Measurements from ENCODE around the gene IQCM.
"Not testable (repeated sequence)": the region's sequence is repeated elsewhere in the genome, so short reads cannot be mapped to it uniquely, and the experiment has no call there.

IQCM gene

DNA sequence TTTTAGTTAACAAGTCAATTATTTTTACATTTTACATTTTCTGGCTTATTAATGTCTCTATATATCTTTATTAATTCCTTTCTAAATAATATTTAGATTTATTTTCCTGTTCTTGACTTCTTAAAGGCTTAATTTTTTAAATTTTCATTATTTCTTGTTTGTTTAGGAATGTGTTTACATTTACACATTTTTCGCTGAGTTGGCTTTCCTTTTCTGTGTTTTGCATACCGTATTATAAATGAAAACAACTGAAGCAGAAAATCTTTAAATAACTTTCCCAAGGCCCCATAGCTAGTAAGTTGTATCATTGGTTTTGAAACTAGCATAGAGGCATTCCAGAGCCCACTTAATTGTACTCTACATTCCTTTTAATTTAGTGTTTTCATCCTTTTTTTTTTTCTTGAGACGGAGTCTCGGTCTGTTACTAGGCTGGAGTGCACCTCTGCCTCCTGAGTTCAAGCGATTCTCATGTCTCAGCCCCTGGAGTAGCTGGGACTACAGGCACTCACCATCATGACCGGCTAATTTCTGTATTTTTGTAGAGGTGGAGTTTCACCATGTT, 261.6 kb downstream of the IQCM start:
- no peak for DNase-seq

DNA sequence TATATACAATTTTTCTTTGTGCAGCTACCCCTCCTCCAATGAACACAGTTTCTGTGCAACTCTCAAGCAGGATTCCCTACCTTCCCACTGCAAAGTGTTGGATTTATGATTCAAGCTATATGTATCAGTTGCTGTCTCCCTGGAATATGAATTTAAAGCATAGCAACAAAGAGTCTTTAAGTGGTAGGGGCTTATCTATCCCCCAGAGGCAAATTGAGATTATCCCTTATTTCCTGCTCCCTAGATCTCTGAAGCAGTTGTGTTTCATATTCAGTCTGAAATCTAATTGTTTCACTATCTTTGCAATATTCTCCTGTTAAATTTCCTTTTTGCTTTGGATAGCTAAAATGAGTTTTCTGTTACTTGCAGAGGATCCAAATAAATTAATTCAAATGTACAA, 263.0 kb downstream of the IQCM start:
- DNase-seq, result no peak

DNA sequence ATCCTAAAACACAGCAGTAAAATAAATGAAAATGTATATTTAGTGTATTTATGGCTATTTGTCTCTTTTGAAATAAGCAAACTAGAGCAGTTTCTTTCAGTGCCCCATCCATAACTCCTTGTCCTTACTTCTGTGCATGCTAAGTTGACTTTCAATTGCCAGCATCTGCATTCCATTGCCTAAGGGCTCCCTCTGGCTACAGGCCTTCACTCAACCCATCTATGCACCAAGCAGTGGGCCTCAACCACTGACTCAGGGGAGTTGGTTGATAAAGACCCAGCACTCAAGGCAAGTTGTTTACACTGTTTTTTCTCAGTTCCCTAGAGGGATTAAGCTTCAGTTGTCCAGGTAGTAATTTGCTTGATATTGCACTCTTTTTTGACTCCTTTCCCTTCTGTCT, 265.7 kb downstream of the IQCM start:
- DNase-seq, result no peak

DNA sequence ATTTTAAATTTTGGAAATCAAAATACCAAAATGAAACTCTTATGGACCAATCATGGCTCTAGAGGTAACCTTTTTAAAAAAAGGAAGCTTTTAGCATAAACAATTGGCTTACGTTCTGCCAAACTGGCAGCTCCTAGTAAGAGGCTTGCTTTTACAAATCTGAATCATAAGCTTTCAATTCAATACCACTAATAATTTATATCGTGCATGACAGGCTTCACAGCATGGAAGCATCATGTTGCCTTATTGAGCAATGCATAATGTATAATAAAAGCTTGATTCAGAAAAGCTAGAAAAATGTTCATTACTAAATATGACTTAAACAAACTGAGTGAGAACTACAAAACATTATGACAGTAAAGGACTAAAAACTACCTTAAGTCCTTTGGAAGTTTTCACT, 280.9 kb downstream of the IQCM start:
- DNase-seq, result no peak

DNA sequence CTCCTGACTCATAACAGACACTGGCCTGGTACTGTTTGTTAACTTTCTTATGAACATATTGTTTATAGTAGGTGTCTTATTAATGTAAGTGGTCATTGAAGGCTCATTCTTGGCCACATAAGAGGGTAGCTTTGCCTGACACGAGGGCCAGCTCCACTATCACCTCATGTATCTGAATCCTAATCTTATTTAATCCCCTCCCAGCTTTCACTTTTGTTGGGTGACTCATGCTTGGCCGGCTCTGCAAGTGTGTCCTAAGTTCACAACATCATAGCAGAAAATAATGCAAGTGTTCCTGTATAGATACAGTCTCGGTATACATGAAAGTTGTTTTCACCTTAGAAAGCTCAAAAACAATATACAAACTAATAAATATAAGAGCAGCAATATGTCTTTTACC, 283.8 kb downstream of the IQCM start:
- no peak for DNase-seq

DNA sequence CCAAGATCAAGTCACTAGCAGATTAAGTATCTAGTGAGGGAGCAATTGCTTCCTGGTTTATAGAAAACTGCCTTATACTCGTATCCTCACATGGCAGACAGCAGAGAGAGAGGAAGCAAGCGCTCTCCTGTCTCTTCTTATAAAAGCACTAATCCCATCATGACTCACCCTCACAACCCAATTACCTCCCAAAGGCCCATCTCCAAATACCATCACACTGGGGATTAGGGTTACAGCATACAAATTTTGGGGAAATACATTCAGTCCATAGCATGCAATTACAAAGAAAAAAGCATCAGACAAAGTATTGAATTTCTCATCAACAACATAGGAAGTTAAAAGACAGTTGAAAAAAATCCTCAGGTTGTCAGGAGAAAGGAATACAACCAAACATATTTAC, 292.6 kb downstream of the IQCM start:
- DNase-seq, result no peak

DNA sequence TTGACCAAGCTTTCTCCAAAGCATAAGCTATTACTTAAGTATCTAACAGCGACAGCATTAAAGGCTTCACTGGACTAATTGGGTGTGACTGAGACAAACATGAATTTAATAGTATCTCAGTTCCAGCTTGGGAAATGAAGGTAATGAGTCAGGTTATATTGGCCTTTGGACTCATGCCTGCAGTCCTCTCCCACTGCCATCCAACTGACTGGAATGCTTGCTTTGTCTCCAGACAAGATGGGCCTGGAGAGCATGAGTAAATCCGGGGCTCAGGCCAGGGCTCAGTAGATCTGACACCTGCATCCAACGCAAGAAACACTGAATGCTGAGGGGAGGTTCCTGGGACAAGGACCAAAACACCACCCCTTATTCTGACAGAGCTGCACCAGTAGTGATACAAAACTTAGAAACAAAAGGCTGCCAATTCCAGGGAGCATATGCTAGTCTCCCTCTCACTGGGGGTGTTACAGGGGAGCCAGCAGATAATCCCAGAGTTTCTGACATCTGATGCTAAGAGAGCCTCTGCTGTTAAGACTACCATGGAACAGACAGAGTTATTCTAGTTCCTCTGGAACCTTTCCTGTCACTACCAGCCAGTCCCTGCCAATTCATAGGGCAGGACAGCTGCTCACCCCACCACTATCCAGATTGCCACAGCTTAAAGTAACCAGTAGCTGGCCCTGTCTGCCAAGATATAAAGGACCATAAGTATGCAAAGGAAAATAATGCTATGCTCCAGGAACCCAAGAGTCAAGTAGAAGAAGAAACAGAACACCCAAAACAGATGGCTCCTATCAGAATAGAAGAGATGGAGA, 293.8 kb downstream of the IQCM start:
- DNase-seq, result no peak

DNA sequence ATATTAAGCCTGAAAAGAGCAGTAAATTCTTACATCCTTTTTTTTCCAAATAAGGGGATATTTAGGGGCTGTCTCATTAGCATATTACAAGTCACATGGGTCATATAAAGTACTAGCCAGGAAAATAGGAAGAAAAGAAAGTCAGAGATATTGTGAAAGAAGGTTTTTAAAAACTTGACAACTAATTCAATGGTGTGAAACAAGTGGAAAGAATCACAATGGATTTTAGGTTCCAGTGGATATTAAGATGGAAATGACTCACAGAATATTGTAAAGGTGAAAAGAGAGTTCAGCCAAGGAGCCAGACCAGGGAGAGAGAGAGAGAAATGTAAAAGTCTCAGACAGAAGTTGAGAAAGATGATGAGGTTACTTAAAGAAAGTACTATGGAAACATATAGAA, 297.2 kb downstream of the IQCM start:
- no peak for DNase-seq

DNA sequence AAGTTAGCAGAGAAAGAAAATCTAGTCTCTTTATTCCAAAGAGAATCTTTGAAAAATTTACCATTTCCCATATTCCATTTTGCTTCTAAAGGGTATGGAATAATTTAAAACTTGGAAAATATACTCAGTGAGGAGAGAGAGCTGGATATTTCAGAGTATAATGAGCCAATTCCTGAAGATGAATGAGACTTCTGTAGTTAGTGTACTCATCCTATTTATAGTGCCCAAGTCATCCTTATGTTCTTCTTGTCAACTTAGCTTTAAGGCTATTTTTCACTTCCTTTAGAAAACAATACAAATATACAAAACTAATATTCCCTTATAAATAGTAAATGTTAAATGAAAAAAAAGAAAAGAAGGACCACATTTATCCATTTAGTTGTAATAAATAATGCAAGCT, 302.6 kb downstream of the IQCM start:
- no peak for DNase-seq

DNA sequence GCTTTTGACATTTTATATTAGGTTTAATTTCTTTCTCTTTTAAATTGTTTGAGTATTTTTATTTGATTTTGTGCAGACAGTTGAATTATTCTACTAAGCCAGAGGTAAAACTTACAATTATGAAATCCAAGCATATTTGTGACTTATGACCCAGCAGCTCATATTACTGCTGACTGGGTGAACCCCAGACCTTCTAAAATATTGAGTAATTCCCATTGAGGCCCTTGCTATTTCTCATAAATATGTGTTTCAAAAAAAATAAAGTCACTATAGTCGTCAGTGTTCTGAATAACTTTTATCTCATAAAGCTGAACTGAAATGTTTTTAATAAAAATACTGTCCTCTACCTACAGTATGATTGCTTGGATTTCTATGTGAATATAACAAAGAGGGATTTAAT, 303.1 kb downstream of the IQCM start:
- no peak for DNase-seq

DNA sequence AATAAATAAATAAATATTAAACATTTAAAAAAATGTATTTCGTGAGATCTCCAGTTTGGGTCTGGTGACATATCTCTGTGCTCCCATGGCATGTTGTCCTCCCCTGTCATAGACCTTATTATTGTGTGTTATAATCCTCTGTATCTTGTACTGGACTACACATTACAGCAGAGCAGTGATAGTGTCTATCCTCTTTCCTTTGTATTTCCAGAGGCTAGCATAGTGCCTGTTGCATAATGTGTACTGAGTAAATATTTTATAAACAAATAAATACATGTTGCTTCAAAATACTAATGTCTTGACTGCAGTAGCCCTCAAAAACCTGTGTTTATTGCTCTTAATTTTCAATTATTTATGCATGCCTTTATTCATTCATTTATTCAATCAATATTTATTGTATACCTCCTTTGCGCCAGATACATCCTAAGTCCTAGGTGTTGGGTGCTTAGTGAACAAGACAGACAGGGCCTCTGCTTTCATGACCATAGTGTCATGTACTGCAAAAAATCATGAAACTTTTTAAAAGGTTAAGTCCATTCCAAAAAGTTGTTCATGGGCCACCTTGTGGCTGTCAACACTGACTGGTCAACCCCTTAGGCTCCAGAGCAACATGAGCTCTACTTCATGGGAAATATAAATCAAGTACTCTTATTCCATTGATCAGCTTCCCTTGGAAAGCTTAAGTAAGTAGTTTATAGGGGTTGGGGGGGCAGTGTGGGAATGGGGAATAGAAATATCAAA, 303.9 kb downstream of the IQCM start:
- DNase-seq, result no peak

DNA sequence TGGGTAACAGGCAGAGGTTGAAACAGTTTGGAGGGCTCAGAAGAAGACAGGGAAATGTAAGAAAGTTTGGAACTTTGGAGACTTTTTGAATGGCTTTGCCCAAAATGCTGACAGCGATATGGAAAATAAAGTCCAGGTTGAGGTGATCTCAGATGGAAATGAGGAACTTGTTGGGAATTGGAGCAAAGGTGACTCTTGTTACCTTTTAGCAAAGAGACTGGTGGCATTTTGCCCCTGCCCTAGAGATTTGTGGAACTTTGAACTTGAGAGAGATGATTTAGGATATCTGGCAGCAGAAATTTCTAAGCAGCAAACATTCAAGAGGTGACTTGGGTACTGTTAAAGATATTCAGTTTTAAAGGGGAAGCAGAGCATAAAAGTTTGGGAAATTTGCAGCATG, 308.3 kb downstream of the IQCM start:
- DNase-seq, result not testable (repeated sequence)

DNA sequence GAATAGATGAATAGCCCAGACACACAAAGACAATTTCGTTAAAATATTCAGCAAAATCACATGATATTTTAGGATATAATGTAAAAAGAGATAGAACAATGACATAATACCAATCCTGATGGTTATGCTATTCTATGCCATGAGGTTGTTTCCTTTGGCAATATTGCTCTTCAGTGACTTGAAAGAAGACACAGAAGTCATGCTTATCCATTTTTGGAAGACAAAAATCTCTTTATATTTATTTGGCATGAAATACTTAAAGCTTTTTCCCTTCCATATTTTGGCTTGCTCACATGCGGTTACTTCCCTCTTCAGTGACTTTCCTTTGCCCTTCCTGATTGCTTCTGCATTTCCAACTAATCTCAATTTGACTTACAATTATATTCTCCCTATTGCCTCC, 314.8 kb downstream of the IQCM start:
- DNase-seq, result no peak

DNA sequence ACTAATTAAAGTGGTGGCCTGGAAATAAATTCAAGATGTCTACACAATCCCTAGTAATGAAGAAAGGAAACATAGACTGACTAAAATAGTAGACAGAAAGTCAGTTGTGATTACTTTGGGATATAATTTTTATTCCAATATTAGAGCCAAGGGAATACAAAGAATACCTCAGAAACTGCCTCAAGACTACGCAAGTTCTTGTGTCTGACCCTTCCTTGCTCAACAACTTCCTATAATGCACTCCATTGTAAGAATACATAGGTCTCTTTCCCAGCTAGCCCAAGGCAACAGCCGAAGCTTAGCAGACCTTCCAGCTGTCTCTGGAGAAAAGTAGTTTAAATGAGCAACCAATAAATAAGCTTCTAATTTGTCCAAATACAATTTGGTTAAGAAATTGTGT, 315.9 kb downstream of the IQCM start:
- no peak for DNase-seq

DNA sequence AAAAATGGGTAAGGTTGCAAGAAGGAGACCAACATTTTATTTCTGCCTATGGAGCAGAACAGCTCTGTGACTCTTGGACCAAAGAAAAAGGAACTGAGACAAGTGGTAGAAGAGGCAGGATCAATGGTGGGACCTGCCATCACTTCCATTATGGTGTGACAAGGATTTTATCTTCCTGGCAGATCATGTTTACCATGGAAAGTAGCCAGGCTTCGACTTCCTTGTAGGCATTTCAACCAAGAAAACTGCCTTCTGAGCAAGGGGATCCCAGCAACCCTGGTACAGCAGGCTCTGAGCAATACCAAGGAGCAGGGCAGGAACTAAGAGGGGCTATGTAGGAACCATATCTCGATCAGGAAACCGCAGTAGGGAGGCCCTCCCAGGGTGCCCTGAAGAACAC, 317.4 kb downstream of the IQCM start:
- DNase-seq, result no peak

DNA sequence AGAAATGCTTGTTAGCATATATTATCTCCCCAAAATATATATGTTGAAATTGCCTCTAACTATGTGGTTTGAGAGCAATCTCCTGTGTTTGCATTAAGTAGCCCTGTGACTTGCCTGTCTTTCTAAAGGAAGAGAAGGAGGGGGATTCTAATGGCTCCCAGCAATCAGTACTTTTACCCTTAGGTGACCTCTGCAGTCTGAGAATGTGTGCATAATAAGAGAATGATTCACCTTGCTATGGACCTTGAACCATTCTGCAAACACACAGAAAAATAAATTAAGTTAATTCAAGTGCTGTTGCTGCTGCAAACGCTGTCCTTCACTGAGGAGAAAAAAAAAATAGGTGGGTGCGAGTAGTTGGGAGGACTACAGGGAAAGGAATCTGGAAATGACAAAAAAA, 322.2 kb downstream of the IQCM start:
- DNase-seq, result no peak

DNA sequence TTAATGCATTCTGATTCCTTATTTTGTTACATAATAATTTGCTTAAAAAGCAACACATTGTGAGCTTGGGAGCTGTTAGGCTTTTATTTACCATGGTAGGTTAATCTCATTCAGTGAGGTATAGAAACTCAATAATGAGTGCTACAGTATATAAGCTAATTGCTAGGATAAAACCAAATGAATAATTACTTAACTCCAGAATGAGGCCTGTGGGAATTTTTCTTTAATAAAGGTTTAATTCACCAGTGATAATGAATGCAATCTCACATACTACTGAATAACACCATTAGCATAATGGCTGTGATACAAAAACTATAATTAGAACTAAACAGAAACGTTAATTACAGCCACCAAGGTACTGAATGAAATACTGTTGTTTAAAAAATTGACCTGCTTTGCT, 326.3 kb downstream of the IQCM start:
- no peak for DNase-seq

DNA sequence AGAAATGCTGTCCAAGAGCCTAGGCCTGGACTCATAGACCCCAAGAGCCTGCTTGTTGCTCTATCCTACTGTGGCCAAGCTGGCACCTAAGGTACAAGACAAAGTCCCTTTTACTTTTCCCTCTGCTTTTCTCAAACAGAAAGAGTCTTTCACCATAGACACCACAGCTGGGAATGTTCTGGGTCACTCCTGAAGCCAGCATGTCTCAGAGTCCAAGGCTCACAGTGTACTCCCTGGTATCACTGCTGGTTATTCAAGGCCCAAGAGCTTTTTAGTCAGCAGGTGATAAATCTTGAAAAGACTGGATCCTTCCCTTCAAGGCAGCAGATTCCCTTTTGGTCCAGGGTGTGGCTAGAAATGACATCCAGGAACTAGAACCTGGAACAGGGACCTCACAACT, 328.8 kb downstream of the IQCM start:
- no peak for DNase-seq

DNA sequence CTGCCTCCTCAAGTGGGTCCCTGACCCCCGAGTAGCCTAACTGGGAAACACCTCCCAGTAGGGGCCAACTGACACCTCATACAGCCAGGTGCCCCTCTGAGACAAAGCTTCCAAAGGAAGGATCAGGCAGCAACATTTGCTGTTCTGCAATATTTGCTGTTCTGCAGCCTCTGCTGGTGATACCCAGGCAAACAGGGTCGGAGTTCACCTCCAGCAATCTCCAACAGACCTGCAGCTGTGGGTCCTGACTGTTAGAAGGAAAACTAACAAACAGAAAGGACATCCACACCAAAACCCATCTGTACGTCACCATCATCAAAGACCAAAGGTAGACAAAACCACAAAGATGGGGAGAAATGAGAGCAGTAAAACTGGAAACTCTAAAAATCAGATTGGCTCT, 347.0 kb downstream of the IQCM start:
- not testable (repeated sequence) for DNase-seq

DNA sequence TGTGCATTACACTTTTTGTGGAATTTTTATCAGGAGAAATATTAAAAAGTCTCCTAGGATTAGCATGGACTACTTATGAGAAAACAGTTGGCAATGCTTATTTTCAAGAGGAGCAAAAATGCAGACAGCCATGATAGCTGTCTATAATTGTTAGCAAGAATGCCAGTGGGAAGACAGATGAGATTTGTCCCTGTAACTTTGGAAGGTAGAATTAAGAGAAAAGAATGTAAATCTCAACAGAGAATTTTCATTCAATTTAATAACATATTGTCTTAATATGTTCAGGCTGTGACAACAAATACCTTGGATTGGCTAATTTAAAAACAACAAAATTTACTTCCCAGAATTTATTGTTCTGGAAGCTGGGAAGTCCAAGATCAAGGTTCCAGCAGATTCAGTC, 349.2 kb downstream of the IQCM start:
- DNase-seq, result no peak

DNA sequence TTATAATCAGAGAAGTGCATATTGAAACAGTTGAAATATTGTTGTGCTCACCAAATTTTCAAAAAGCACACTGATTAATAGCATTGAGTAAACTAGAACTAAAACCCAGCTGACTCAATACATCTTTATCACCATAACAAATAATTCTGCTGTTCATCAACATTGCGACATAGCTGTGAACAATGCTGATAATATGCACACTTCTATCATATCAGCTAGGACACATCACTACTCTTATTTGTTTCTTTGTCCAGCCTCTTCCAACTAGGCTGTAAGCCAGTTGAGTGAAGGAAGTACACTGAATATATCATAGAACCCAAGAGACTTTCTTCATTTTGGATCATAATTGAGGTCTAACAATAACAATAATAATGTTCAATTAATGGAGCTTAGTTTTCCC, 349.7 kb downstream of the IQCM start:
- no peak for DNase-seq

DNA sequence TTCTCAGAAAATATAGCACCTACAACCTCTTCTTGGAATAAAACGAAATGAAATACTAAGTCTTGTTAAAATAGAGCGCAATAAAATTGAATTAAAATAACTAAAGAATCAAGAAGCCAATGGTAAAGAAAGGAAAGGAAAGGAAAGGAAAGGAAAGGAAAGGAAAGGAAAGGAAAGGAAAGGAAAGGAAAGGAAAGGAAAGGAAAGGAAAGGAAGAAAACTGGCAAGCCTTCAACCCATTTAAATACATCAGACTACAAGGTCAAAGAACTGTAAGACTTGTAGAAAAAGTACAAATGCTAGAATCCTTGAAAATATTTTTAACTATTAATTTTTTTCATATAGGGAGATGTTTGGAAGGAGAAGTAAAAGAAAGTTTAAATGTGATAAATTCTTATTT, 372.1 kb downstream of the IQCM start:
- no peak for DNase-seq

DNA sequence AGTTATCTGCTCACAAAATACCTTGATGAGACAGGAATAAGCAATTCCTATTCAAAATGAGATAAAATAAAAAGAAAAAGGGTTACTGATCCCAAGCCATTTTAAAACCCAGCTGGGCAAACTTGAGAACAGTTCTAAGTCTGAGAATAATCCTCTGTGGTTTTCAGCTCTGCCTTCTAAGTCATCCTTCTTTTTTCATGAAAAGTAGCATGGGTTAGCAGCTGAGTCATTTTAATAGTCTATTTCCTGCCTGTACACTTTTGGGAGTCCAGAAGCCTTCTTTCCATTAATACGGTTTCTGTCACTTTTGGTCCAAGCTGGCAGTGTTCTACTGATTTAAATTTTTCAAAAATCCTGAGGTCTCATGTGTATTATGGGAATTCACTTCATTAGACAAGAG, 374.3 kb downstream of the IQCM start:
- DNase-seq, result no peak

DNA sequence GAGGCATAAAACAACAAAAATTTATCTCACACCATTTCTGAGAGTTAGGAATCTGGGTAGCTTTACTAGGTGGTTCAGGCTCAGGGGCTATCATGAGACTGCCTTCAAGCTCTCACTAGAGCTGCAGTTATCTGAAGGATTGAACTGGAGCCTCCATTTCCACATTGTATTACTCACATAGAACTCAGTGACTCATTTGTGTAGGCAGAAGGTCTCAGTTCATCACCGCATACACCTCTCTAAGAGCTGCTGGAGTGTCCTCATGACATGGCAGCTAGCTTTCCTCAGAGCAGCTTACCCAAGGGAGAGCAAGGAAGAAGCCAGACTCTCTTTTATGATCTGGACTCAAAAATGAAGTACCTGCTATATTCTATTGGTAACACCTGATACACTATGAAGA, 389.2 kb downstream of the IQCM start:
- DNase-seq, result no peak

Data from activated gamma-delta T cell treated with Interleukin-2 at 50 U/mL for 16 hours (primary cell).